Panc1 (cell line): ENCODE results near the gene ECHS1.

Source experiments
- CTCF ChIP-seq: fragments of 450-650 bp; IDR thresholded peaks from 2 replicates; pipeline ENCODE4 v1.5.1; 2017; ENCODE audit warnings: mild to moderate bottlenecking
- REST ChIP-seq, 2 experiments: IDR thresholded peaks; 2 replicates each; pipeline ENCODE4 v1.6.1; 2011 to 2012; ENCODE audit warnings: low read depth in 2 of 2, control low read depth in 1 of 2, low read length in 1 of 2, mild to moderate bottlenecking in 1 of 2, moderate library complexity in 1 of 2; ENCODE audit not compliant: insufficient read depth in 1 of 2

DNA sequence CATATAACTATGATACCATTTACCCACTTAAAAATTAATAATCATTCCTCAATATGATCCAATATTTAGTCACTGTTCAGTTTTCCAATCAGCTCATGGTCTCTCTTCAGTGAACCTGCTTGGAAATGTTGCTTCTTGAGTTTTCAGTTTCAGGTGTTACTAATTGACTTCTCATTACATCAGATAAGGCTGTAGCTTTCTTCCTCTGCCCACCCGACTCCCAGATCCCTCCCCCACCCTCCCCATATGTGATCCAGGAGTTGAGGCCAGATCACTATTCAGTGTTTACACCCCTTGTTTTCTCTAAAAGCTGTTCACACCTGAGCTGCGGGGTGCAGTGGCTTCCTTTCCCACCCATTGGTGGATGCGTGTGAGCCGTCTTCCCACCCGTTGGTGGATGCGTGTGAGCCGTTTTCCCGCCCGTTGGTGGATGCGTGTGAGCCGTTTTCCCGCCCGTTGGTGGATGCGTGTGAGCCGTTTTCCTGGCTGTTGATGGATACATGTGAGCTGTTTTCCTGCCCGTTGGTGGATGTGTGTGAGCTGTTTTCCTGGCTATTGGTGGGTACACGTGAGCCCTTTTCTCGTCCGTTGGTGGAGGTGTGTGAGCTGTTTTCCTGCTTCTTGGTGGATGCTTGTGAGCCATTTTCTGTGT lies 17.6 kb upstream of the ECHS1 start:
- no peak for TF ChIP-seq CTCF
- no peak for TF ChIP-seq REST (IDR thresholded peaks at IDR 0.05; ENCODE audit: insufficient read depth in 1 of 2, low read depth in 2 of 2, low read length in 1 of 2)
